Smooth muscle cell of bladder (primary cell): ENCODE measurements around the gene MUC13. TPM values are rescaled to one million over a fixed set of nuclear protein-coding genes. Genes with fewer than 3 reads are reported as not detected.

Source experiments
- total RNA-seq: library from RNA; depleted of rRNA; stranded (reverse); fragments of >200 nt; gene quantifications from 2 replicates; pipeline ENCODE4 v1.2.3, GENCODE V29; 2014

Gene MUC13, protein sequence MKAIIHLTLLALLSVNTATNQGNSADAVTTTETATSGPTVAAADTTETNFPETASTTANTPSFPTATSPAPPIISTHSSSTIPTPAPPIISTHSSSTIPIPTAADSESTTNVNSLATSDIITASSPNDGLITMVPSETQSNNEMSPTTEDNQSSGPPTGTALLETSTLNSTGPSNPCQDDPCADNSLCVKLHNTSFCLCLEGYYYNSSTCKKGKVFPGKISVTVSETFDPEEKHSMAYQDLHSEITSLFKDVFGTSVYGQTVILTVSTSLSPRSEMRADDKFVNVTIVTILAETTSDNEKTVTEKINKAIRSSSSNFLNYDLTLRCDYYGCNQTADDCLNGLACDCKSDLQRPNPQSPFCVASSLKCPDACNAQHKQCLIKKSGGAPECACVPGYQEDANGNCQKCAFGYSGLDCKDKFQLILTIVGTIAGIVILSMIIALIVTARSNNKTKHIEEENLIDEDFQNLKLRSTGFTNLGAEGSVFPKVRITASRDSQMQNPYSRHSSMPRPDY
- total RNA-seq = 0.14 and 0.18 TPM in 2 replicates

DNA sequence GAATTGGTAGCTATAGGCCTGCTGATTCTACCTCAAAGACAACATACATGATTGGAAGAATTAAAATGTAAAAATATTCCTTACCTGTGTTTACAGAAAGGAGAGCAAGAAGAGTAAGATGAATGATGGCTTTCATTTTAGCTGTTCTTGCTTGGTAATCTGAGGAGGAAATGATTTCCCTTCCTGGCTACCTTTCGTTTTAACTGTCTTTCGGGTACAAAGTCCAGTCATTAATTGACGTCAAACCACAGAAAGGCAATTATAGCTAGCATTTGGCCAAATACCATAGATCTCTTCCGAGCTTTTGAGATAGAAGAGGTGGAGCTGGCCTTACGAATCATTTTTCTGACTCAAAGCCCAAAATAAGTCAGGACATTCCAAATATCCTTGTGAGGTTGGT, at the start of gene MUC13:
MUC13 (minus strand) TSS at position 175 of the 400 bp plus-strand sequence; CDS start at position 136, 39 bp downstream.

DNA sequence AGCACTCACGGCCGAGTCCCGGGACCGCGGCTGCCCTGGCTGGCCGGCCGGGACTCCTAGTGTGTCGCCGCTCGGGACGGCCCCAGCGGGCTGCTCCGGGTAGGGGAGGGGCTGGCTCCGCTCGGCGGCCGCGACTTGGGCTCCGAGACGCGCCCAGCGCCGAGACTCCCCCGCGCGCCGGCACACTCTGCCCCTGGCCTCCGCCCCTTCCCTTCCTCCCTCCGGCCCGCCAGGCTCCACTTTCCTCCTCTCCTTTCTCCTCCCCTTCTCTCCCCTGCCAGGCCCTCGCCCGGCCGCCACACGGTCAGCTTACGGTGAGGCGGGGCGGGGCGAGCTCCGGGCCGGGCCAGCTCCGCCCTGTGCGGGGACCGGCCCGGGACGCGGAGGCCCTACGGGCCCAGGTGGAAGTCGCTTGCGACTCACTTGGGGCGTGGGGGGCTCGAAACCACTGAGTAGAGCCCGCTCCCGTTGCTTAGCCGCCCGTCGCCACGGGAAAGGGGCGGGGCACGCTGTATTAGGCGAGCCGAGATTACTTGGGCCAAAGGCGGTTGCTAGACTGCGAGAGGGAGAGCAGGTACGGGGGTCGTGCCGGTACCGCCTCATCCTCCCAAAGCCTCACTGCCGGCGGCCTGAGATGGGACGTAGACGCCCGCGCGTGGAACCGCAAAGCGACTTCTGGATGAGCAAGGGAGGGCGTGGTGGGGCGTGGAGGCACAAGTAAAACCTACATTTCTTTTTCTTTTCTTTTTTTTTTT, 47.2 kb downstream of the MUC13 start, which contains the start of gene ITGB5:
ITGB5 (minus strand) TSS at position 189 of the 755 bp plus-strand sequence. CDS start 365 bp downstream, outside the sequence.

Other genes with a start within 250 kb of the MUC13 start
- gene UMPS, start 204.3 kb downstream of the MUC13 start, total RNA-seq = 20.8 and 26.8 TPM in 2 replicates
- 358 and 471 TPM in 2 replicates for gene ITGB5, start 47.4 kb downstream of the MUC13 start, total RNA-seq
- gene HEG1, start 121.2 kb upstream of the MUC13 start, total RNA-seq = 197 and 248 TPM in 2 replicates